ENCODE data around the gene ARHGEF10L.
A peak's percentile ranks its signal among the peaks of the same experiment; 100 is the strongest.

Gene ARHGEF10L

GRCh38 chr1:17538010-17538409, 1.5 kb upstream of the ARHGEF10L start:
- no peaks in the 10 kb centered on the region for H3K27me3 ChIP-seq (ENCODE audit: insufficient read depth, low read length)
- H3K9me3 ChIP-seq (ENCODE audit: insufficient read depth, low read depth, low read length) = no peaks in the 10 kb centered on the region
- no peaks in the 10 kb centered on the region for H3K36me3 ChIP-seq (ENCODE audit: insufficient read depth, low read length)
- peaks cover 21% of the 10 kb centered on the region for H3K4me1 ChIP-seq (ENCODE audit: insufficient read depth, low read length)
- no peak overlapping the region for H3K4me3 ChIP-seq (ENCODE audit: low read length)
- no peak overlapping the region for H3K9ac ChIP-seq (ENCODE audit: low read depth, low read length)
- H3K27ac ChIP-seq (ENCODE audit: low read depth, low read length) = peak overlapping the region; percentile 36; the same call in 1 of the 2 replicates
- WGBS = 80% methylated on average over 7 of the region's 7 CpGs

- H3K4me1 ChIP-seq (ENCODE audit: insufficient read depth, low read length) = peaks cover 21% of the 10 kb centered on the region
- H3K4me3 ChIP-seq (ENCODE audit: low read length) = peak overlapping the region; percentile 54
- no peaks in the 10 kb centered on the region for H3K36me3 ChIP-seq (ENCODE audit: insufficient read depth, low read length)
- H3K27ac ChIP-seq (ENCODE audit: low read depth, low read length) = peak overlapping the region; percentile 36; the same call in 1 of the 2 replicates
- 12% methylated on average over 9 of the region's 13 CpGs for WGBS
- H3K27me3 ChIP-seq (ENCODE audit: insufficient read depth, low read length) = no peaks in the 10 kb centered on the region
- peak overlapping the region; percentile 56 for H3K9ac ChIP-seq (ENCODE audit: low read depth, low read length)
- no peaks in the 10 kb centered on the region for H3K9me3 ChIP-seq (ENCODE audit: insufficient read depth, low read depth, low read length)
These were observed 925 bp upstream of the ARHGEF10L start for GRCh38 chr1:17538428-17539117.

GRCh38 chr1:17539118-17539476, 401 bp upstream of the ARHGEF10L start:
- 13% methylated on average over 20 of the region's 20 CpGs for WGBS
- Histone ChIP-seq H3K36me3 (ENCODE audit: insufficient read depth, low read length) (no peaks in the 10 kb centered on the region), H3K9me3 (ENCODE audit: insufficient read depth, low read depth, low read length) (no peaks in the 10 kb centered on the region), H3K4me3 (ENCODE audit: low read length) (peak overlapping the region; percentile 54), H3K4me1 (ENCODE audit: insufficient read depth, low read length) (peaks cover 21% of the 10 kb centered on the region), H3K9ac (ENCODE audit: low read depth, low read length) (peak overlapping the region; percentile 56), H3K27me3 (ENCODE audit: insufficient read depth, low read length) (no peaks in the 10 kb centered on the region), H3K27ac (ENCODE audit: low read depth, low read length) (no peak overlapping the region)

- Histone ChIP-seq H3K27ac (ENCODE audit: low read depth, low read length) (peak overlapping the region; percentile 69), H3K27me3 (ENCODE audit: insufficient read depth, low read length) (no peaks in the 10 kb centered on the region), H3K4me3 (ENCODE audit: low read length) (peak overlapping the region; percentile 77), H3K9me3 (ENCODE audit: insufficient read depth, low read depth, low read length) (no peaks in the 10 kb centered on the region), H3K36me3 (ENCODE audit: insufficient read depth, low read length) (no peaks in the 10 kb centered on the region), H3K9ac (ENCODE audit: low read depth, low read length) (peak overlapping the region; percentile 79), H3K4me1 (ENCODE audit: insufficient read depth, low read length) (peaks cover 27% of the 10 kb centered on the region)
- 1% methylated on average over 26 of the region's 26 CpGs for WGBS
These were observed 930 bp downstream of the ARHGEF10L start for GRCh38 chr1:17540255-17541001.

- Histone ChIP-seq H3K27ac (ENCODE audit: low read depth, low read length) (no peak overlapping the region), H3K36me3 (ENCODE audit: insufficient read depth, low read length) (no peaks in the 10 kb centered on the region), H3K9ac (ENCODE audit: low read depth, low read length) (no peak overlapping the region), H3K9me3 (ENCODE audit: insufficient read depth, low read depth, low read length) (no peaks in the 10 kb centered on the region), H3K27me3 (ENCODE audit: insufficient read depth, low read length) (no peaks in the 10 kb centered on the region), H3K4me1 (ENCODE audit: insufficient read depth, low read length) (peaks cover 45% of the 10 kb centered on the region), H3K4me3 (ENCODE audit: low read length) (no peak overlapping the region)
- 93% methylated on average over 6 of the region's 7 CpGs for WGBS
These were observed 3.1 kb downstream of the ARHGEF10L start for GRCh38 chr1:17542645-17543044.

- Histone ChIP-seq H3K4me3 (ENCODE audit: low read length) (no peak overlapping the region), H3K36me3 (ENCODE audit: insufficient read depth, low read length) (no peaks in the 10 kb centered on the region), H3K4me1 (ENCODE audit: insufficient read depth, low read length) (peaks cover 49% of the 10 kb centered on the region), H3K27me3 (ENCODE audit: insufficient read depth, low read length) (no peaks in the 10 kb centered on the region), H3K9me3 (ENCODE audit: insufficient read depth, low read depth, low read length) (no peaks in the 10 kb centered on the region), H3K9ac (ENCODE audit: low read depth, low read length) (no peak overlapping the region), H3K27ac (ENCODE audit: low read depth, low read length) (no peak overlapping the region)
- 88% methylated on average over 6 of the region's 6 CpGs for WGBS
These were observed 5.4 kb downstream of the ARHGEF10L start for GRCh38 chr1:17544776-17545350.

GRCh38 chr1:17545356-17545755, 5.9 kb downstream of the ARHGEF10L start:
- Histone ChIP-seq H3K9me3 (ENCODE audit: insufficient read depth, low read depth, low read length) (no peaks in the 10 kb centered on the region), H3K27ac (ENCODE audit: low read depth, low read length) (no peak overlapping the region), H3K27me3 (ENCODE audit: insufficient read depth, low read length) (no peaks in the 10 kb centered on the region), H3K4me3 (ENCODE audit: low read length) (no peak overlapping the region), H3K9ac (ENCODE audit: low read depth, low read length) (no peak overlapping the region), H3K4me1 (ENCODE audit: insufficient read depth, low read length) (peaks cover 52% of the 10 kb centered on the region), H3K36me3 (ENCODE audit: insufficient read depth, low read length) (no peaks in the 10 kb centered on the region)
- WGBS = 84% methylated on average over 2 of the region's 2 CpGs

- H3K27ac ChIP-seq (ENCODE audit: low read depth, low read length) = peak overlapping the region; percentile 83
- H3K9ac ChIP-seq (ENCODE audit: low read depth, low read length) = peak overlapping the region; percentile 27; the same call in 1 of the 2 replicates
- H3K36me3 ChIP-seq (ENCODE audit: insufficient read depth, low read length) = no peaks in the 10 kb centered on the region
- 61% methylated on average over 7 of the region's 8 CpGs for WGBS
- H3K4me3 ChIP-seq (ENCODE audit: low read length) = no peak overlapping the region; the same call in 1 of the 2 replicates
- no peaks in the 10 kb centered on the region for H3K27me3 ChIP-seq (ENCODE audit: insufficient read depth, low read length)
- H3K9me3 ChIP-seq (ENCODE audit: insufficient read depth, low read depth, low read length) = no peaks in the 10 kb centered on the region
- peaks cover 64% of the 10 kb centered on the region for H3K4me1 ChIP-seq (ENCODE audit: insufficient read depth, low read length)
These were observed 7.6 kb downstream of the ARHGEF10L start for GRCh38 chr1:17546946-17547670.

- Histone ChIP-seq H3K9me3 (ENCODE audit: insufficient read depth, low read depth, low read length) (no peaks in the 10 kb centered on the region), H3K9ac (ENCODE audit: low read depth, low read length) (0 out of 2 replicates have a peak overlapping the region, but pooled peaks have one; percentile 10), H3K27me3 (ENCODE audit: insufficient read depth, low read length) (no peaks in the 10 kb centered on the region), H3K36me3 (ENCODE audit: insufficient read depth, low read length) (no peaks in the 10 kb centered on the region), H3K4me1 (ENCODE audit: insufficient read depth, low read length) (peaks cover 68% of the 10 kb centered on the region), H3K4me3 (ENCODE audit: low read length) (no peak overlapping the region; the same call in 1 of the 2 replicates), H3K27ac (ENCODE audit: low read depth, low read length) (peak overlapping the region; percentile 64; the same call in 1 of the 2 replicates)
- 54% methylated on average over 3 of the region's 3 CpGs for WGBS
These were observed 9.9 kb downstream of the ARHGEF10L start for GRCh38 chr1:17549384-17549783.

- 67% methylated on average over 15 of the region's 15 CpGs for WGBS
- Histone ChIP-seq H3K9ac (ENCODE audit: low read depth, low read length) (no peak overlapping the region), H3K27ac (ENCODE audit: low read depth, low read length) (peak overlapping the region; percentile 66), H3K4me1 (ENCODE audit: insufficient read depth, low read length) (peaks cover 60% of the 10 kb centered on the region), H3K27me3 (ENCODE audit: insufficient read depth, low read length) (no peaks in the 10 kb centered on the region), H3K4me3 (ENCODE audit: low read length) (no peak overlapping the region), H3K36me3 (ENCODE audit: insufficient read depth, low read length) (no peaks in the 10 kb centered on the region), H3K9me3 (ENCODE audit: insufficient read depth, low read depth, low read length) (no peaks in the 10 kb centered on the region)
These were observed 11.5 kb downstream of the ARHGEF10L start for GRCh38 chr1:17550729-17551584.

Data from HUES64 (cell line).